Mucosa of descending colon (tissue), 3 donors: ENCODE data around the gene KAZN. TPM values are rescaled to one million over a fixed set of nuclear protein-coding genes. Genes with fewer than 3 reads are reported as not detected.

Experiments used
- ATAC-seq: fragments of 200-7000 bp; cut with Tn5 transposase; one replicate; pipeline ENCODE4 v1.9.1; 2020; ENCODE audit warnings: mild to moderate bottlenecking, moderate library complexity
- DNase-seq, 3 donors: peaks; one replicate each; pipeline ENCODE4 v3.0.0-alpha.2; 2020
- H3K36me3 ChIP-seq: fragments of 200-600 bp; one replicate; pipeline ENCODE4 v1.8.0; 2021; ENCODE audit warnings: low read depth, mild to moderate bottlenecking
- H3K4me1 ChIP-seq: fragments of 200-600 bp; one replicate; pipeline ENCODE4 v1.8.0; 2021; ENCODE audit warnings: low read depth, mild to moderate bottlenecking
- H3K4me3 ChIP-seq: fragments of 200-600 bp; one replicate; pipeline ENCODE4 v1.8.0; 2021; ENCODE audit warnings: mild to moderate bottlenecking
- H3K9me3 ChIP-seq: fragments of 200-600 bp; one replicate; pipeline ENCODE4 v1.8.0; 2021; ENCODE audit warnings: mild to moderate bottlenecking
- intact Hi-C, 2 donors: fragments of 100-400 bp; cut with DNase I in 1 of 2; cut with micrococcal nuclease in 1 of 2; formaldehyde crosslinking; loops; one replicate each; pipeline versions ENCODE4 v1.11.0 to v1.11.1; 2022; cut with DNase I, micrococcal nuclease
- total RNA-seq, 3 donors: library from RNA; stranded (reverse); fragmentation: NEBNext Ultra II Directional in 2 of 3; extraction: Animal tissue kit (Norgen Biotek cat#: 25700) in 2 of 3; gene quantifications; one replicate each; pipeline versions ENCODE4 v1.2.1 to v1.2.4, GENCODE V29; 2021 to 2023
- TF ChIP-seq, protein P1 (sequence below): fragments of 200-600 bp; IDR thresholded peaks from one replicate; pipeline ENCODE4 v1.8.0; 2022; ENCODE audit warnings: antibody characterized with exemption, mild to moderate bottlenecking
- donor health status: DM: no; HTN: no; CAD: no; lungs with moderate emphysema.
- donor health status: DM: no; HTN: no; CAD: no.
- donor health status: DM: no; HTN: yes; CAD: no.

Gene KAZN
- total RNA-seq, 3 donors from 2014 or later = 9.7 to 21.9 (median 15.8) TPM

DNA sequence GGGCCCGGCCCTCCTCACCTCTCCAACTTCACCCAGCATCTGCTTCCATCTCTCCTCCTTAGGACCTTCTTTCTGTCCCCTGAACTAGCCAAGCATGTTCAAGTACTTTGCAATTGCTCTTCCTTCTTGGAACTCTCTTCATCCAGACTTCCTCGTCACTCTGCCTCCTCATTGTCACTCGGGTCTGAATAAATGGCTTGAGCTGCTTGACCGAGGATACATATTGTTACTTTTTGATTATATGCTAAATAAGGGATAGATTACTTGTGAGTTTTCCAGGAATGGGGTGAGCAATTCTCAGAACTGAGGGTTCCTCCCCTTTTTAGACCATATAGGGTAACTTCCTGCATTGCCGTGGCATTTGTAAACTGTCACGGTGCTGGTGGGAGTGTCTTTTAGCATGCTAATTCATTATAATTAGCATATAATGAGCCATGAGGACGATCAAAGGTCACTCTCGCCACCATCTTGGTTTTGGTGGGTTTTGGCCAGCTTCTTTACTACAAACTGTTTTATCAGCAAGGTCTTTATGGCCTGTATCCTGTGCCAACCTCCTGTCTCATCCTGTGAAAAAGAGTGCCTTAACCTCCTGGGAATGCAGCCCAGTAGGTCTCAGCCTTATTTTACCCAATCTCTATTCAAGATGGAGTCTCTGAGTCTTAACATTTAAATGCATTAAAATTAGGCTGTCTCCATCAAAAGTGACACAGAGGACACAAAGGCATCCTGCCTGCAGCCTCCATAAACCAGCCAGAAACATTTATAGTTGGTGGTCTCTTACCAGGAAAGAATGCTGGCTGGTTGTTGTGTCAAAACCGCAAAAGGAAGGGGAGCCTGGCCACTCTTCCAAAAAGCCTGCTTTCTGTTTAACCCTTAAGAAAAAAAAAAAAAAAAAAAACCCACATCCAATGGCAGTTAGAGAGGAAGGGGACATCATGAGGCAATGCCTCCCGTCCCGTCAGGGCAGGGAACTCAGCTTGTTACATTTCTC is 179.3 kb downstream of the KAZN start:
- Histone ChIP-seq H3K4me1 (no peaks in the 10 kb centered on the region), H3K9me3 (no peaks in the 10 kb centered on the region), H3K4me3 (no peak overlapping the region), H3K36me3 (no peaks in the 10 kb centered on the region)
- no peak for DNase-seq
- TF ChIP-seq, protein P1, sequence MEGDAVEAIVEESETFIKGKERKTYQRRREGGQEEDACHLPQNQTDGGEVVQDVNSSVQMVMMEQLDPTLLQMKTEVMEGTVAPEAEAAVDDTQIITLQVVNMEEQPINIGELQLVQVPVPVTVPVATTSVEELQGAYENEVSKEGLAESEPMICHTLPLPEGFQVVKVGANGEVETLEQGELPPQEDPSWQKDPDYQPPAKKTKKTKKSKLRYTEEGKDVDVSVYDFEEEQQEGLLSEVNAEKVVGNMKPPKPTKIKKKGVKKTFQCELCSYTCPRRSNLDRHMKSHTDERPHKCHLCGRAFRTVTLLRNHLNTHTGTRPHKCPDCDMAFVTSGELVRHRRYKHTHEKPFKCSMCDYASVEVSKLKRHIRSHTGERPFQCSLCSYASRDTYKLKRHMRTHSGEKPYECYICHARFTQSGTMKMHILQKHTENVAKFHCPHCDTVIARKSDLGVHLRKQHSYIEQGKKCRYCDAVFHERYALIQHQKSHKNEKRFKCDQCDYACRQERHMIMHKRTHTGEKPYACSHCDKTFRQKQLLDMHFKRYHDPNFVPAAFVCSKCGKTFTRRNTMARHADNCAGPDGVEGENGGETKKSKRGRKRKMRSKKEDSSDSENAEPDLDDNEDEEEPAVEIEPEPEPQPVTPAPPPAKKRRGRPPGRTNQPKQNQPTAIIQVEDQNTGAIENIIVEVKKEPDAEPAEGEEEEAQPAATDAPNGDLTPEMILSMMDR = no peak
- intact Hi-C loops = loop anchor here in 1 of 2 donors (10.0 kb wide), 1 partner anchor 267 kb away; no protein-coding TSS in a partner anchor
- ATAC-seq = no peak

DNA sequence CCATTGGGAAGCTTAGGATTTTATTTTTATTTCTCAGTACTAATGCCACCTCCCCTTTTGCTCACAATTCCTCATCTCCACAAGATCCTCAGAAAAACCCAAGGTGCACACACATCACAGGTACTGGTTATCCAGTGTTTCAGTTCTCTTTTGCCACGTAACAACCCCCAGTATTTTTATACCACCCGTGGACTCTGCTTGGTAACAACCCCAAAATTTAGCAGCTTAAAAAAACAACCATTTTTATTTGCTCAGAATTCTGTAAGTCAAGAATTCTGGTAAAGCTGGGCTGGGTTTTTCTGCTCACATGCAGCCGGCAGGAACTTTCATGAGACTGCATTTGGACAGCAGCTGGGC is 180.0 kb downstream of the KAZN start:
- H3K9me3 ChIP-seq = no peaks in the 10 kb centered on the region
- H3K4me3 ChIP-seq = no peak overlapping the region
- no peaks in the 10 kb centered on the region for H3K36me3 ChIP-seq
- no peaks in the 10 kb centered on the region for H3K4me1 ChIP-seq
- DNase-seq (no peak), ATAC-seq (no peak)
- intact Hi-C loops = loop anchor here in 1 of 2 donors (10.0 kb wide), 1 partner anchor 266 kb away; no protein-coding TSS in a partner anchor
- TF ChIP-seq, protein P1 = no peak

DNA sequence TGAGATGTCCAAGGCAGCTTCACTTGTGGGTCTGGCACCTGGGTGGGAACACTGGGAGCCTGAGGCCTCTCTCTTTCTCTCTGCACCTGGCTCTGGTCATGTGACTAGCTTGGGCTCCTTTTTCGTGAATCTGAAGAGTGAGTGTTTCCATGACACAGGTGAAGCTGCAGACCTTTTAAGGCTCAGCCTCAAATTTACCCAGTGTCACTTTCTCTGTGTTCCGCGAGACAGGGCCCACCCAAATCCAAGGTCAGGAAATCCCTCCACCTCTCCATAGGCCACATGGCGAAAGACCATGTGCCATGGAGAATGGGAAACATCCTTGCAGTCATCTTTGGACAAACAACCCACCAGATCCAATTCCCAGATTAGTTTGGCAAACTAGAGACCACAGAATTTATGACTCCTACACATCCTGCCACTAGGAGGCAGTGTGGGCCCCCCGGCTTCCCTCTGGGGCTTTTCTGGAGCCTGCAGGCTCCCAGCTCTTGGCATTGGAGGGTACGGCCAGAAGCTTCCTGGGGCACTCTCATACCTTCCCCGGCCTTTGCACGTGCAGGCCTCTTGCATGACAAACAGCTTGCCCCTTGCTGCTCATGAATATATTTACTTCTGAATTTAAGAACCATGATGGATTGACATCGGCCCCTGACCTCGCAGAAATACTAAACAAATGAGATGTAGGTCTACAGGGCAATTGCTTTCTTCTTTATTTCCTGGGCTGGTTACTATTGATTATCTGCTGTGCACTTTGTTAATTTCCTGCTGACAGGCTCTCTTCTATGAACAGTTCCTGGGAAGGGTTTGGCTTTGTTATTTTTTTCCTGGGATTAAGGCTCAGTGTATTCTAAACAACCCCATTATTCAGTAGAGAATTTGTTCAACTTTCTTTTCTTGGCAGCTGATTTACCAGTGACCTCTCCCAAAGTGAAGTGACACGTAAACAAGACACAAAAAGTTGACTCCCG is 180.7 kb downstream of the KAZN start:
- peak; percentile 53 for ATAC-seq
- no peaks in the 10 kb centered on the region for H3K9me3 ChIP-seq
- TF ChIP-seq, protein P1 = peak; percentile 32
- peak in 2 of 3 donors; percentile 52 to 57 for DNase-seq
- no peaks in the 10 kb centered on the region for H3K4me1 ChIP-seq
- no peak overlapping the region for H3K4me3 ChIP-seq
- H3K36me3 ChIP-seq = no peaks in the 10 kb centered on the region
- intact Hi-C loops = loop anchor here in 1 of 2 donors (10.0 kb wide), 1 partner anchor 266 kb away; no protein-coding TSS in a partner anchor

DNA sequence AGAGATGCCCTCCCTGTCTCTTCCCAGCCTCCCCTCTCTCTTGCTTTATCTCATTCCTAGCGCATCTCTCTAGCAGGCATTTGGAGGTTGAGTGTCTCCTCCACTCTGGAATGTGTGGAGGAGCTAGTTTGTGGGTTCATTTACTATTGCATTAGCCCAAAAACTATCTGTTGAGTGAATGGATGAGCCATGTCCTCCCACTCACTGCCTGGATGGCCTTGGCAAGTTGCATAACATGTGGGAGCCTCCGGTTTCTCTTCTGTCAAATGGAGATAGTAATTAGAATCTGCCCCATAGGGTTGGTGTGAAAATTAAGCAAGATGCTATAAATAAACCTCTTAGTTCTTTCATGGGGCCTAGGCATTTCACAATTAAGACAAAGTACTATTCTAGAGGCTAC is 181.8 kb downstream of the KAZN start:
- H3K4me3 ChIP-seq = no peak overlapping the region
- DNase-seq (no peak), ATAC-seq (no peak)
- H3K9me3 ChIP-seq = no peaks in the 10 kb centered on the region
- H3K36me3 ChIP-seq = no peaks in the 10 kb centered on the region
- intact Hi-C loops = no loop called here
- TF ChIP-seq, protein P1 = no peak
- H3K4me1 ChIP-seq = no peaks in the 10 kb centered on the region

DNA sequence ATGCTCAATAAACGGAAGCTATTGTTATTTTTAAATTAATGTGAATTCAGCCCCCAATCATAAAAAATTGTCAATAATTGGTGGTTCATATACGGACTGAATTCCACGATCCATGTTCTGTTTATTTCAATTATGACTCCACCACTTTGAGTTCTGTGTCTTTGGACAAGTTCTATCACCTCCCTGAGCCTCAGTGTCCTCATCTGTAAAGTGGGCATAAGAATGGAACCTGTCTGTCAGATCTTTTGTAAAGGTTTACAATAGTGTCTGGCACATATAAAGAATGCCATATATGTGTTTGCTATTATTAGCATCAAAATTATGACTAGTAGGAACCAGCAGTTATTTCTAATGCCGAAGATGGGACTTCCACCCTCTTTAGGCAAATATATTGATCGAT is 183.3 kb downstream of the KAZN start:
- H3K4me1 ChIP-seq = no peaks in the 10 kb centered on the region
- DNase-seq = no peak
- H3K9me3 ChIP-seq = no peaks in the 10 kb centered on the region
- no peak for ATAC-seq
- no peaks in the 10 kb centered on the region for H3K36me3 ChIP-seq
- H3K4me3 ChIP-seq = no peak overlapping the region
- intact Hi-C loops = no loop called here
- TF ChIP-seq, protein P1 = no peak
